ENCODE results near the gene NELFB. TPM values are rescaled to one million over a fixed set of nuclear protein-coding genes. Genes with fewer than 3 reads are reported as not detected.
A peak's percentile ranks its signal among the peaks of the same experiment; 100 is the strongest.

NELFB gene
- total and polyA plus RNA-seq, 9 of the 15 experiments (the other 6 are each of a cell fraction or from before 2014, with no cell fraction given): 0.24 to 84.0 (median 29.7) TPM

- TF ChIP-seq PCBP2 (IDR thresholded peaks at IDR 0.05; ENCODE audit: low read depth, low read length, poor library complexity, severe bottlenecking) (no peak), ZNF3 (CRISPR knock-in tag; IDR thresholded peaks at IDR 0.05) (no peak), ZFP91 (CRISPR knock-in tag; IDR thresholded peaks at IDR 0.05) (no peak), TAF7 (tag; IDR thresholded peaks at IDR 0.05) (no peak), ZC3H4 (CRISPR knock-in tag; IDR thresholded peaks at IDR 0.05; ENCODE audit: borderline replicate concordance) (0 out of 2 replicates have a peak, but pooled peaks have one; percentile 5), RBM14 (IDR thresholded peaks at IDR 0.05; ENCODE audit: borderline replicate concordance, insufficient read depth, low read depth, low read length) (no peak; the same call in 1 of the 2 replicates), NRF1 (conservative IDR thresholded peaks at IDR 0.05 in 1 of 2, IDR thresholded peaks at IDR 0.05 in 1 of 2) (peak; percentile 22 to 27; a peak in 2 of 4 replicates), POLR3A (IDR thresholded peaks at IDR 0.05; ENCODE audit: borderline replicate concordance, extremely low read depth, insufficient read depth, insufficient read length) (no peak), FOXA3 (CRISPR knock-in tag; conservative IDR thresholded peaks at IDR 0.05 in 1 of 2, IDR thresholded peaks at IDR 0.05 in 1 of 2) (peak in 1 of 2 experiments; percentile 13; a peak in 1 of 4 replicates), BRF1 (IDR thresholded peaks at IDR 0.05; ENCODE audit: borderline replicate concordance, extremely low read depth, insufficient read length) (no peak), SNAPC5 (CRISPR knock-in tag; IDR thresholded peaks at IDR 0.05) (no peak), MXI1 (IDR thresholded peaks at IDR 0.05; ENCODE audit: low read depth, low read length) (no peak), HMG20B (CRISPR knock-in tag; IDR thresholded peaks at IDR 0.05) (no peak), PHF20 (IDR thresholded peaks at IDR 0.05; ENCODE audit: partially characterized antibody) (peak; percentile 25)
- TF ChIP-seq, protein P1, sequence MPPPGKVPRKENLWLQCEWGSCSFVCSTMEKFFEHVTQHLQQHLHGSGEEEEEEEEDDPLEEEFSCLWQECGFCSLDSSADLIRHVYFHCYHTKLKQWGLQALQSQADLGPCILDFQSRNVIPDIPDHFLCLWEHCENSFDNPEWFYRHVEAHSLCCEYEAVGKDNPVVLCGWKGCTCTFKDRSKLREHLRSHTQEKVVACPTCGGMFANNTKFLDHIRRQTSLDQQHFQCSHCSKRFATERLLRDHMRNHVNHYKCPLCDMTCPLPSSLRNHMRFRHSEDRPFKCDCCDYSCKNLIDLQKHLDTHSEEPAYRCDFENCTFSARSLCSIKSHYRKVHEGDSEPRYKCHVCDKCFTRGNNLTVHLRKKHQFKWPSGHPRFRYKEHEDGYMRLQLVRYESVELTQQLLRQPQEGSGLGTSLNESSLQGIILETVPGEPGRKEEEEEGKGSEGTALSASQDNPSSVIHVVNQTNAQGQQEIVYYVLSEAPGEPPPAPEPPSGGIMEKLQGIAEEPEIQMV (tag; conservative IDR thresholded peaks at IDR 0.05; ENCODE audit: low read depth): no peak
- TF ChIP-seq, protein P2, sequence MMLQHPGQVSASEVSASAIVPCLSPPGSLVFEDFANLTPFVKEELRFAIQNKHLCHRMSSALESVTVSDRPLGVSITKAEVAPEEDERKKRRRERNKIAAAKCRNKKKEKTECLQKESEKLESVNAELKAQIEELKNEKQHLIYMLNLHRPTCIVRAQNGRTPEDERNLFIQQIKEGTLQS (IDR thresholded peaks at IDR 0.05): peak; percentile 47
- TF ChIP-seq, protein P2 (CRISPR knock-in tag; conservative IDR thresholded peaks at IDR 0.05): 0 out of 2 replicates have a peak, but pooled peaks have one; percentile 2
- TF ChIP-seq, protein P3, sequence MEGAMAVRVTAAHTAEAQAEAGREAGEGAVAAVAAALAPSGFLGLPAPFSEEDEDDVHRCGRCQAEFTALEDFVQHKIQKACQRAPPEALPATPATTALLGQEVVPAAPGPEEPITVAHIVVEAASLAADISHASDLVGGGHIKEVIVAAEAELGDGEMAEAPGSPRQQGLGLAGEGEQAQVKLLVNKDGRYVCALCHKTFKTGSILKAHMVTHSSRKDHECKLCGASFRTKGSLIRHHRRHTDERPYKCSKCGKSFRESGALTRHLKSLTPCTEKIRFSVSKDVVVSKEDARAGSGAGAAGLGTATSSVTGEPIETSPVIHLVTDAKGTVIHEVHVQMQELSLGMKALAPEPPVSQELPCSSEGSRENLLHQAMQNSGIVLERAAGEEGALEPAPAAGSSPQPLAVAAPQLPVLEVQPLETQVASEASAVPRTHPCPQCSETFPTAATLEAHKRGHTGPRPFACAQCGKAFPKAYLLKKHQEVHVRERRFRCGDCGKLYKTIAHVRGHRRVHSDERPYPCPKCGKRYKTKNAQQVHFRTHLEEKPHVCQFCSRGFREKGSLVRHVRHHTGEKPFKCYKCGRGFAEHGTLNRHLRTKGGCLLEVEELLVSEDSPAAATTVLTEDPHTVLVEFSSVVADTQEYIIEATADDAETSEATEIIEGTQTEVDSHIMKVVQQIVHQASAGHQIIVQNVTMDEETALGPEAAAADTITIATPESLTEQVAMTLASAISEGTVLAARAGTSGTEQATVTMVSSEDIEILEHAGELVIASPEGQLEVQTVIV (CRISPR knock-in tag; IDR thresholded peaks at IDR 0.05; ENCODE audit: borderline replicate concordance): no peak
These were observed 13.4 kb upstream of the NELFB start (continued) for GRCh38 chr9:137241490-137242268.
